CD14-positive monocyte (primary cell): ENCODE data around the gene SCAPER. TPM values are rescaled to one million over a fixed set of nuclear protein-coding genes. Genes with fewer than 3 reads are reported as not detected.

Experiments
- DNase-seq, 3 donors: peaks; one replicate each; pipeline ENCODE4 v3.0.0-alpha.2; 2011 to 2022
- H2AFZ ChIP-seq: 2 replicates; pipeline ENCODE4 v1.6.0; 2012; ENCODE audit warnings: mild to moderate bottlenecking, low read depth, low read length, inconsistent platforms; ENCODE audit not compliant: insufficient read depth, poor library complexity, severe bottlenecking
- H3K27ac ChIP-seq, 2 donors: 1 replicate in 1 of 2; 2 replicates in 1 of 2; pipeline ENCODE4 v1.5.1; 2012 to 2013; ENCODE audit warnings: low read length in 2 of 2, control low read depth in 1 of 2, inconsistent platforms in 1 of 2, low read depth in 1 of 2, mild to moderate bottlenecking in 1 of 2
- H3K27me3 ChIP-seq, 2 donors: one replicate each; pipeline versions ENCODE4 v1.6.0 to v1.6.1; 2011 to 2013; ENCODE audit warnings: low read length in 2 of 2; ENCODE audit not compliant: control insufficient read depth in 2 of 2, insufficient read depth in 2 of 2
- H3K36me3 ChIP-seq, 2 donors: replicated peaks in 1 of 2; 1 replicate in 1 of 2; 2 replicates in 1 of 2; pipeline versions ENCODE4 v1.5.1 to v1.6.1; 2012 to 2013; ENCODE audit warnings: low read length in 2 of 2, control low read depth in 1 of 2, inconsistent platforms in 1 of 2, mild to moderate bottlenecking in 1 of 2; ENCODE audit not compliant: insufficient read depth in 2 of 2, control insufficient read depth in 1 of 2
- H3K4me1 ChIP-seq, 2 donors: 1 replicate in 1 of 2; 2 replicates in 1 of 2; pipeline versions ENCODE4 v1.5.1 to v1.6.1; 2012 to 2013; ENCODE audit warnings: low read length in 2 of 2, control low read depth in 1 of 2, inconsistent platforms in 1 of 2, mild to moderate bottlenecking in 1 of 2, moderate library complexity in 1 of 2; ENCODE audit not compliant: insufficient read depth in 2 of 2, control insufficient read depth in 1 of 2
- H3K4me2 ChIP-seq: replicated peaks from 2 replicates; pipeline ENCODE3; 2012; ENCODE audit warnings: low read length, moderate library complexity, mild to moderate bottlenecking; ENCODE audit not compliant: poor library complexity, severe bottlenecking; ENCODE audit errors: extremely low read depth
- H3K4me3 ChIP-seq, 3 experiments: fragments of 200-600 bp in 1 of 3; sonication (generic) in 1 of 3; replicated peaks in 1 of 3; 1 replicate in 2 of 3; 2 replicates in 1 of 3; pipeline ENCODE4 v1.5.1; 2011 to 2013; ENCODE audit warnings: low read length in 3 of 3, mild to moderate bottlenecking in 3 of 3, control low read depth in 2 of 3, low read depth in 2 of 3, inconsistent platforms in 1 of 3, moderate library complexity in 1 of 3
- H3K79me2 ChIP-seq: 2 replicates; pipeline ENCODE4 v1.6.0; 2012; ENCODE audit warnings: mild to moderate bottlenecking, control low read depth, inconsistent platforms, low read length, moderate library complexity; ENCODE audit not compliant: insufficient read depth
- H3K9ac ChIP-seq: 2 replicates; pipeline ENCODE4 v1.6.0; 2017; ENCODE audit warnings: low read length, mild to moderate bottlenecking; ENCODE audit not compliant: insufficient read depth, poor library complexity, severe bottlenecking
- H3K9me3 ChIP-seq, 2 donors: replicated peaks in 1 of 2; 1 replicate in 1 of 2; 2 replicates in 1 of 2; pipeline versions ENCODE4 v1.5.1 to v1.6.1; 2012 to 2013; ENCODE audit warnings: low read length in 2 of 2, control low read depth in 1 of 2; ENCODE audit not compliant: control insufficient read depth in 1 of 2, insufficient read depth in 1 of 2
- H4K20me1 ChIP-seq: 2 replicates; pipeline ENCODE4 v1.6.0; 2012; ENCODE audit warnings: mild to moderate bottlenecking, low read length, control low read depth, moderate library complexity; ENCODE audit not compliant: insufficient read depth
- H3K27ac Mint-ChIP-seq, 7 donors: one replicate each; pipeline ENCODE4 v1.8.0; 2020; ENCODE audit warnings: mild to moderate bottlenecking in 7 of 7, mixed read lengths in 7 of 7, moderate library complexity in 6 of 7, inconsistent platforms in 2 of 7
- H3K27me3 Mint-ChIP-seq, 3 donors: one replicate each; pipeline ENCODE4 v1.8.0; 2021 to 2022; ENCODE audit warnings: low read depth in 3 of 3, mild to moderate bottlenecking in 3 of 3, mixed read lengths in 3 of 3, moderate library complexity in 3 of 3, inconsistent platforms in 1 of 3
- H3K36me3 Mint-ChIP-seq, 2 donors: one replicate each; pipeline ENCODE4 v1.8.0; 2020; ENCODE audit warnings: mixed read lengths in 2 of 2, inconsistent platforms in 1 of 2, mild to moderate bottlenecking in 1 of 2
- H3K4me1 Mint-ChIP-seq: one replicate; pipeline ENCODE4 v1.8.0; 2020; ENCODE audit warnings: mild to moderate bottlenecking, mixed read lengths
- H3K4me3 Mint-ChIP-seq, 2 donors: one replicate each; pipeline ENCODE4 v1.8.0; 2020; ENCODE audit warnings: mild to moderate bottlenecking in 2 of 2, mixed read lengths in 2 of 2, moderate library complexity in 1 of 2
- H3K9me3 Mint-ChIP-seq, 7 donors: one replicate each; pipeline ENCODE4 v1.8.0; 2020 to 2022; ENCODE audit warnings: mixed read lengths in 7 of 7, mild to moderate bottlenecking in 6 of 7, moderate library complexity in 6 of 7, inconsistent platforms in 2 of 7
- CTCF ChIP-seq: fragments of 200-600 bp; IDR thresholded peaks from one replicate; pipeline ENCODE4 v1.8.0; 2022; ENCODE audit warnings: antibody characterized with exemption, mild to moderate bottlenecking
- WGBS: methylation state at CpG from one replicate; pipeline ENCODE4 v1.1.5; 2013; ENCODE audit warnings: missing lambda C conversion rate; ENCODE audit not compliant: insufficient coverage; 5-methylcytosine and 5-hydroxymethylcytosine counted together
- intact Hi-C, 2 donors: fragments of 100-400 bp; cut with micrococcal nuclease; formaldehyde crosslinking; loops; one replicate each; pipeline versions ENCODE4 v1.15.0 to v1.15.1; 2023
- polyA plus RNA-seq, 3 donors: library from polyadenylated mRNA; depleted of rRNA in 1 of 3; unstranded in 2 of 3; stranded (reverse) in 1 of 3; fragments of 300-500 nt in 2 of 3; fragments of >200 nt in 1 of 3; fragmentation: Illumina TruSeq in 2 of 3; gene quantifications; 1 replicate in 2 of 3; 2 replicates in 1 of 3; pipeline ENCODE4 v1.2.3, GENCODE V29; 2012 to 2021

SCAPER gene
- polyA plus RNA-seq, 3 donors: 2.5 to 5.4 (median 4.2) TPM

DNA sequence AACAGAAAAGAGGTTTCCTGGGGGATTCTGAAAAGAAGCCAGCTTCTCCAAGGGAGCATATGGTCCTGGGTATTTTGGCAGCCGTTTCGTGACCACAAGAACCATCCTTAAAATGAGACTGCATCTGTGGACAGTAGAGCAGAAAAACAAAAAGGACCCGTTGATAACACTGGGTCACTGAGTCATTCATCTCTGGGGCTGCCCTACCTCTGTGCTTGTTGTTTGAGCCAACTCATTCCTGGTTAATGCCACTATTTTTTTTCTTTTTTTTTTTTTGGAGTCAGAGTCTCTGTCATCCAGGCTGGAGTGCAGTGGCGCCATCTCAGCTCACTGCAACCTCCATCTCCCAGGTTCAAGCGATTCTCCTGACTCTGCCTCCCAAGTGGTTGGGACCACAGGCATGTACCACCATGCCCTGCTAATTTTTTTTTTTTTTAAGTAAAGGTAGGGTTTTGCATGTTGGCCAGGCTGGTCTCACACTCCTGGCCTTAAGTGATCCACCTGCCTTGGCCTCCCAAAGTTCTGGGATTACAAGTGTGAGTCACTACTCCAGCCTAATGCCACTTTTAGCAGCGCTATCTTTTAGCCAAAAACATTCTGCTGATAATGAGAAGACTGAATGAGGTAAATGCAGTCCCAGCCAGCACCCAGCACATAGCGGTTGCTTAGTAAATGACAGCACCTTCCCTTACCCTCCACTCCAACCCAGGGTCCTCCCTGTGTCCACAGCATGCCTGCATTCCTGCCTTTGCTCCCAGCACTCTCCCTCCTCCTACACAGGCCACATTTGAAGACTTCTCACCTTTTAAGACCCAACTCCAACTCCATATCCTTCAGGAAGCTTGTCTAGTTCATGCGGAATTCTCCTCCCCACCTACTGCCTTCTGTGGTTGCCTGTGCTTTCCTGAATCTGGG is 577.7 kb downstream of the SCAPER start:
- no peaks in the 10 kb centered on the region for H4K20me1 ChIP-seq
- no peak overlapping the region for H3K4me3 Mint-ChIP-seq
- no peak overlapping the region for H2AFZ ChIP-seq
- H3K27me3 ChIP-seq: peaks cover 10 to 44% of the 10 kb centered on the region in 2 donors
- H3K9me3 Mint-ChIP-seq: peaks cover 0 to 1% (median 0%) of the 10 kb centered on the region in 7 donors
- peaks cover 47 to 66% (median 56%) of the 10 kb centered on the region in 3 donors for H3K27me3 Mint-ChIP-seq
- no peaks in the 10 kb centered on the region for H3K36me3 ChIP-seq
- TF ChIP-seq CTCF: no peak
- H3K27ac ChIP-seq: no peak overlapping the region
- intact Hi-C loops: no loop called here
- no peak overlapping the region for H3K4me3 ChIP-seq
- no peaks in the 10 kb centered on the region for H3K4me1 Mint-ChIP-seq
- no peak overlapping the region for H3K27ac Mint-ChIP-seq
- 77% methylated on average over 4 of the region's 8 CpGs for WGBS
- no peaks in the 10 kb centered on the region for H3K9me3 ChIP-seq
- DNase-seq: no peak
- H3K4me1 ChIP-seq: no peaks in the 10 kb centered on the region
- H3K9ac ChIP-seq: no peak overlapping the region
- H3K79me2 ChIP-seq: no peaks in the 10 kb centered on the region
- H3K4me2 ChIP-seq: no peak overlapping the region
- no peaks in the 10 kb centered on the region for H3K36me3 Mint-ChIP-seq

DNA sequence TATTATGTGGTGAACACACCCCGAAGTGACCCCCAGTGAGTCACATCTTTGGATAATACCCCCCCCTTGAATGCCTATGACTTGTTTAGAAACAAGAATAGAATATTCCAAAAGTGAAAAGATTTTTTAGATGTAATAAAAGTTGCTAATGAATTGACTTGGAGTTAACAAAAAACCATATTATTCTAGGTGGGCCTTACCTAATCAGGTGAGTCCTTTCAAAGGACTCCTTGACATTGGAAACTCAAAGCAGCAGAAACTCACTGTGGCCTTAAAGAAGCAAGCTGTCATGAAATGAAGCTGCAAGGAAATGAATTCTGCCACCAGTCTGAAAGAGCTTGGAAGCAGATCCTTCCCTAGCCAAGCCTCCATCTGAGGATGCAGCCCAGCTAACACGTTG is 579.4 kb downstream of the SCAPER start:
- Histone ChIP-seq H3K9ac (no peak overlapping the region), H3K36me3 (no peaks in the 10 kb centered on the region), H3K4me3 (no peak overlapping the region), H3K79me2 (no peaks in the 10 kb centered on the region), H3K9me3 (no peaks in the 10 kb centered on the region), H4K20me1 (no peaks in the 10 kb centered on the region), H3K27me3 (peaks cover 10 to 45% of the 10 kb centered on the region in 2 donors), H2AFZ (no peak overlapping the region), H3K27ac (no peak overlapping the region), H3K4me2 (no peak overlapping the region), H3K4me1 (no peaks in the 10 kb centered on the region)
- Mint-ChIP-seq H3K36me3 (no peaks in the 10 kb centered on the region), H3K4me3 (peak overlapping the region in 1 of 2 donors; percentile 12), H3K27ac (no peak overlapping the region), H3K27me3 (peaks cover 47 to 65% (median 60%) of the 10 kb centered on the region in 3 donors), H3K4me1 (no peaks in the 10 kb centered on the region), H3K9me3 (peaks cover 0 to 1% (median 0%) of the 10 kb centered on the region in 7 donors)
- no CpG with 5 or more reads among the region's 2 CpGs for WGBS
- no peak for TF ChIP-seq CTCF
- DNase-seq: no peak
- intact Hi-C loops: no loop called here
